HEK293T (cell line): ENCODE results near the gene CHAT.
A peak's percentile ranks its signal among the peaks of the same experiment; 100 is the strongest.

Experiments used
- CTCF ChIA-PET: fragments of 350-600 bp; formaldehyde crosslinking; extraction: SDS; loops from one replicate; lab custom pipeline; 2021; ENCODE audit warnings: antibody characterized with exemption, inconsistent platforms; lab: Yijun Ruan, JAX
- POLR2A ChIA-PET: fragments of 350-600 bp; formaldehyde crosslinking; extraction: SDS; loops from one replicate; lab custom pipeline; 2020; ENCODE audit warnings: antibody characterized with exemption, inconsistent platforms; lab: Yijun Ruan, JAX
- DNase-seq: peaks from one replicate; pipeline ENCODE4 v3.0.0; 2012; ENCODE audit warnings: mixed read lengths; ENCODE audit errors: extremely low spot score
- ARNT ChIP-seq: fragments of 450-650 bp; IDR thresholded peaks from 2 replicates; pipeline ENCODE4 v1.6.1; 2017; ENCODE audit warnings: mild to moderate bottlenecking
- BHLHE40 ChIP-seq: fragments of 450-650 bp; IDR thresholded peaks from 2 replicates; pipeline ENCODE4 v1.6.1; 2016; ENCODE audit warnings: mild to moderate bottlenecking, moderate library complexity, borderline replicate concordance
- CTBP1 ChIP-seq: fragments of 450-650 bp; IDR thresholded peaks from 2 replicates; pipeline ENCODE4 v1.6.1; 2016; ENCODE audit warnings: borderline replicate concordance
- ELF4 ChIP-seq: fragments of 450-650 bp; IDR thresholded peaks from 2 replicates; pipeline ENCODE4 v1.6.1; 2017; ENCODE audit warnings: antibody characterized with exemption
- FOXA1 ChIP-seq: fragments of 450-650 bp; IDR thresholded peaks from 2 replicates; pipeline ENCODE4 v1.6.1; 2016; ENCODE audit warnings: mild to moderate bottlenecking
- FOXK2 ChIP-seq: fragments of 450-650 bp; IDR thresholded peaks from 2 replicates; pipeline ENCODE4 v1.6.1; 2016; ENCODE audit warnings: mild to moderate bottlenecking
- FOXM1 ChIP-seq: fragments of 450-650 bp; IDR thresholded peaks from 2 replicates; pipeline ENCODE4 v1.6.1; 2017; ENCODE audit warnings: mild to moderate bottlenecking, borderline replicate concordance
- HDGF ChIP-seq: fragments of 450-650 bp; IDR thresholded peaks from 2 replicates; pipeline ENCODE4 v1.6.1; 2017; ENCODE audit warnings: antibody characterized with exemption, borderline replicate concordance
- L3MBTL2 ChIP-seq: fragments of 450-650 bp; conservative IDR thresholded peaks from 2 replicates; pipeline ENCODE4 v1.6.1; 2016; ENCODE audit warnings: mild to moderate bottlenecking
- LEF1 ChIP-seq: fragments of 450-650 bp; IDR thresholded peaks from 2 replicates; pipeline ENCODE4 v1.6.1; 2017; ENCODE audit warnings: mild to moderate bottlenecking, borderline replicate concordance
- NFRKB ChIP-seq: fragments of 450-650 bp; IDR thresholded peaks from 2 replicates; pipeline ENCODE4 v1.6.1; 2016; ENCODE audit warnings: mild to moderate bottlenecking, moderate library complexity
- SP1 ChIP-seq: fragments of 450-650 bp; IDR thresholded peaks from 2 replicates; pipeline ENCODE4 v1.6.1; 2017
- SUZ12 ChIP-seq: fragments of 450-650 bp; IDR thresholded peaks from 2 replicates; pipeline ENCODE4 v1.6.1; 2016; ENCODE audit warnings: mild to moderate bottlenecking
- TARDBP ChIP-seq: fragments of 450-650 bp; IDR thresholded peaks from 2 replicates; pipeline ENCODE4 v1.6.1; 2016
- ZNF384 ChIP-seq: fragments of 450-650 bp; IDR thresholded peaks from 2 replicates; pipeline ENCODE4 v1.6.1; 2016
- TF ChIP-seq, protein P1 (sequence below): fragments of 450-650 bp; IDR thresholded peaks from 2 replicates; pipeline ENCODE4 v1.6.1; 2016

The CHAT gene

DNA sequence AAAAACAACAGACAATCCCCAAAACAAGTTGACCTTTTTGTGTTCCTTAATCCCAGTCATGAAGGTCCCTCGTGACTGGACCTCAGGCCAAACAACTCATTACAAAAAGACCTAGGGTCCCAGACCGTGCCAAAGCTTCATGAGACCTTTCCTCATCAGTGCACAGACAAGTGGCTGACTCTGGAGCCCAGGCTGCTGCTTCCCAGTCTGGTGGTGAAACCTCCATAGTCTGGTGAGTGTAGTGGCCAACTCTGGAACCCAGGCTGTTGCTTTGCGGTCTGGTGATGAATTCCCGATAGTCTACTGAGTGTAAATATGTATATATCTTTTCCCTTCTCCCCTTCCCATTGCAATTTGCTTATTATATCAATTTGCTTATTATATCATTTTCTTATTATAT is 25.9 kb upstream of the CHAT start:
- CTCF ChIA-PET, result no interaction called here
- DNase-seq, result no peak

GRCh38 chr10:49592726-49593563 is 20.9 kb upstream of the CHAT start:
- TF ChIP-seq BHLHE40 (no peak), FOXM1 (no peak), CTBP1 (no peak)
- POLR2A ChIA-PET, result interaction anchor here (0.6 kb wide), 1 partner anchor 53 kb away, joined by 3 read pairs; no protein-coding TSS in a partner anchor
- peak; percentile 74 for DNase-seq

More for the DNA sequence above, 25.9 kb upstream of the CHAT start:
- POLR2A ChIA-PET, result no interaction called here
- TF ChIP-seq SP1 (no peak), ELF4 (no peak), FOXK2 (no peak), FOXM1 (no peak), ZNF384 (no peak), LEF1 (no peak), CTBP1 (no peak), FOXA1 (no peak), L3MBTL2 (no peak), HDGF (no peak), ARNT (no peak), TARDBP (no peak), NFRKB (no peak), SUZ12 (no peak), BHLHE40 (no peak)
- TF ChIP-seq, protein P1, sequence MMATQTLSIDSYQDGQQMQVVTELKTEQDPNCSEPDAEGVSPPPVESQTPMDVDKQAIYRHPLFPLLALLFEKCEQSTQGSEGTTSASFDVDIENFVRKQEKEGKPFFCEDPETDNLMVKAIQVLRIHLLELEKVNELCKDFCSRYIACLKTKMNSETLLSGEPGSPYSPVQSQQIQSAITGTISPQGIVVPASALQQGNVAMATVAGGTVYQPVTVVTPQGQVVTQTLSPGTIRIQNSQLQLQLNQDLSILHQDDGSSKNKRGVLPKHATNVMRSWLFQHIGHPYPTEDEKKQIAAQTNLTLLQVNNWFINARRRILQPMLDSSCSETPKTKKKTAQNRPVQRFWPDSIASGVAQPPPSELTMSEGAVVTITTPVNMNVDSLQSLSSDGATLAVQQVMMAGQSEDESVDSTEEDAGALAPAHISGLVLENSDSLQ, result no peak

GRCh38 chr10:49593564-49593875 is 20.3 kb upstream of the CHAT start:
- TF ChIP-seq TARDBP (no peak), NFRKB (no peak), FOXK2 (no peak), ELF4 (no peak)
- TF ChIP-seq, protein P1, result no peak
- CTCF ChIA-PET, result interaction anchor here (0.6 to 1.3 kb wide), 7 partner anchors 10 to 662 kb away, joined by 3 read pairs; partner anchors contain the start of gene C10orf71
- POLR2A ChIA-PET, result no interaction called here
- DNase-seq, result no peak

More at GRCh38 chr10:49592726-49593563, 20.9 kb upstream of the CHAT start:
- CTCF ChIA-PET, result interaction anchor here (0.6 to 1.3 kb wide), 7 partner anchors 9 to 663 kb away, joined by 3 read pairs; partner anchors contain the start of gene C10orf71

GRCh38 chr10:49593998-49594397 is 19.8 kb upstream of the CHAT start:
- POLR2A ChIA-PET, result no interaction called here
- CTCF ChIA-PET, result interaction anchor here (1.0 to 1.3 kb wide), 2 partner anchors 10 to 13 kb away, joined by 3 read pairs; no protein-coding TSS in a partner anchor
- DNase-seq, result no peak
- TF ChIP-seq SUZ12 (no peak), HDGF (no peak), ARNT (no peak), LEF1 (no peak), SP1 (no peak), BHLHE40 (no peak), ZNF384 (no peak), CTBP1 (no peak)

GRCh38 chr10:49594594-49594993 is 19.2 kb upstream of the CHAT start:
- TF ChIP-seq ARNT, result no peak
- TF ChIP-seq ZNF384, result no peak
- no peak for TF ChIP-seq FOXM1
- POLR2A ChIA-PET, result no interaction called here
- peak; percentile 69 for DNase-seq
- CTCF ChIA-PET, result interaction anchor here (0.8 kb wide), 1 partner anchor 472 kb away, joined by 3 read pairs; no protein-coding TSS in a partner anchor

DNA sequence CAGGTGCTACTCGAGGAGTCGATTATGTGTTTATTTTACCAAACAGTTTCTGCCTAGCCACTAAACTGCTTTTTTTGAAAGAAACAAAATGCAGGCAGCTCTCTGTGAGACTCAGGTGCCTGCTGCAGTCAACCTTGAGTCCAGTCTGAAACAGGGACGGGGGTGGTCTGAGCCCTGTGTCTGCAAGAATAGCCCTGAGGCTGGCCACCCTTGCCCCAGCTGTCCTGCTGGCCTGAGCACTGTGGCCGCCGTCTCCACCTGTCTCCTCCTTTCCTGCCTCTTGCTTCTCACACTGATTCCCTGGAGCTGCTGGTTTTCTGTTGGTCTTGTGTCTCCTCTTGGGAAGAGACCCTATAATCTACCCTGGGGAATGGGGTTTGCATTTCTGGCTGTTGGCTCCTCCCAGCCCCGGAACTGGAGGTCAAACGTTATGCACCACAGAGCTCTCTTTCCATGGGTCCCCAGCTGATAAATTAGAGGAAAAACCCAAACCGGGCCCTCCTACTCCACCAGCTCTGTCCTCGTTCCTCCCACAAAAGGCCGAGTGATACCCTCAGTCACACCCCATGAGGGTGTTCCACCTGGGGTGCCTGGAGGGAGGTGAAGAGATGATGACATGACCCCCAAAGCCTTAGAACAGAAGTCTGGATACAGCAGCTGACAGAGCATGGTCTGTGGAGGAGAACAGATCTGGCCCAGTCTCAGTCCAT is 18.7 kb upstream of the CHAT start:
- TF ChIP-seq CTBP1 (no peak), ELF4 (no peak), TARDBP (no peak), NFRKB (no peak)
- no peak for DNase-seq
- CTCF ChIA-PET, result interaction anchor here (0.8 kb wide), 1 partner anchor 471 kb away, joined by 3 read pairs; no protein-coding TSS in a partner anchor

More for the DNA sequence above, 18.7 kb upstream of the CHAT start:
- POLR2A ChIA-PET, result no interaction called here
